ENCODE measurements around the gene ATP2B2. TPM values are rescaled to one million over a fixed set of nuclear protein-coding genes. Genes with fewer than 3 reads are reported as not detected.
"Not testable (repeated sequence)": the region's sequence is repeated elsewhere in the genome, so short reads cannot be mapped to it uniquely, and the experiment has no call there.

ATP2B2 gene
- total and polyA plus RNA-seq, 2 experiments from 2014 or later = 0.42 to 0.63 TPM

DNA sequence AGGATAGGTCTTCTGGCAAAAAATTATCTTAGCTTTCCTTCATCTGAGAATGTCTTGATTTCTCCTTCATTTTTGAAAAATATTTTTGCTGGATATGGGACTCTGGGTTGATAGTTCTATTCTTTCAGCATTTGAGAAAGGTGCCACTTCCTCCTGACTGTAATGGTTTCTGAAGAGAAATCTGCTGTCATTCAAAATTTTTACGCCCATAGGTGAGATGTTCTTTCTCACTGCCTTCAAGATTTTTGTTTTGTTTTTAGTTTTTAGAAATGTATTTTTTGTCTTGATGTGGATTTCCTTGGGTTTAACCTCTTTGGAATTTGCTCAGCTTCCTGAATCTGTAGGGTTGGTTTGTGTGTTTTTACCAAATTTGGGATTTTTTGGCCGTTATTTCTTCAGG is 37.1 kb upstream of the ATP2B2 start:
- no peaks in the 10 kb centered on the region for H3F3A ChIP-seq (replicated peaks; ENCODE audit: low read depth)
- H3K27me3 ChIP-seq (ENCODE audit: insufficient read depth) = no peaks in the 10 kb centered on the region
- no peak overlapping the region for H3K27ac ChIP-seq (ENCODE audit: low read depth)
- DNase-seq (ENCODE audit: low spot score) (no peak), ATAC-seq (no peak)
- H2AFZ ChIP-seq = no peak overlapping the region
- Mint-ChIP-seq H3K9me3 (peaks cover 47% of the 10 kb centered on the region), H3K4me1 (no peaks in the 10 kb centered on the region), H3K27ac (no peak overlapping the region), H3K4me3 (no peak overlapping the region), H3K27me3 (ENCODE audit: insufficient read depth, low read depth, poor library complexity) (peaks cover 3% of the 10 kb centered on the region), H3K36me3 (ENCODE audit: low read depth) (no peaks in the 10 kb centered on the region; the same call in 2 of the 3 replicates)
- no peak overlapping the region for H3K4me3 ChIP-seq
- H3K4me1 ChIP-seq (ENCODE audit: insufficient read depth) = no peaks in the 10 kb centered on the region
- H3K4me2 ChIP-seq = no peak overlapping the region
- no peaks in the 10 kb centered on the region for H4K20me1 ChIP-seq (replicated peaks; ENCODE audit: insufficient read depth)
- H3K79me2 ChIP-seq (replicated peaks; ENCODE audit: insufficient read depth) = no peaks in the 10 kb centered on the region
- TF ChIP-seq CREB1 (CRISPR knock-in tag; IDR thresholded peaks at IDR 0.05; ENCODE audit: low read depth) (no peak), NANOG (IDR thresholded peaks at IDR 0.05; ENCODE audit: borderline replicate concordance) (no peak), POLR2AphosphoS5 (IDR thresholded peaks at IDR 0.05; ENCODE audit: low read depth) (no peak), JUNB (IDR thresholded peaks at IDR 0.05; ENCODE audit: unreplicated experiment) (no peak), STAT1 (IDR thresholded peaks at IDR 0.05; ENCODE audit: unreplicated experiment) (no peak), EZH2 (IDR thresholded peaks at IDR 0.05; ENCODE audit: low read depth, unreplicated experiment) (no peak), ZNF331 (CRISPR knock-in tag; IDR thresholded peaks at IDR 0.05; ENCODE audit: low read depth) (no peak)
- TF ChIP-seq, protein P1, sequence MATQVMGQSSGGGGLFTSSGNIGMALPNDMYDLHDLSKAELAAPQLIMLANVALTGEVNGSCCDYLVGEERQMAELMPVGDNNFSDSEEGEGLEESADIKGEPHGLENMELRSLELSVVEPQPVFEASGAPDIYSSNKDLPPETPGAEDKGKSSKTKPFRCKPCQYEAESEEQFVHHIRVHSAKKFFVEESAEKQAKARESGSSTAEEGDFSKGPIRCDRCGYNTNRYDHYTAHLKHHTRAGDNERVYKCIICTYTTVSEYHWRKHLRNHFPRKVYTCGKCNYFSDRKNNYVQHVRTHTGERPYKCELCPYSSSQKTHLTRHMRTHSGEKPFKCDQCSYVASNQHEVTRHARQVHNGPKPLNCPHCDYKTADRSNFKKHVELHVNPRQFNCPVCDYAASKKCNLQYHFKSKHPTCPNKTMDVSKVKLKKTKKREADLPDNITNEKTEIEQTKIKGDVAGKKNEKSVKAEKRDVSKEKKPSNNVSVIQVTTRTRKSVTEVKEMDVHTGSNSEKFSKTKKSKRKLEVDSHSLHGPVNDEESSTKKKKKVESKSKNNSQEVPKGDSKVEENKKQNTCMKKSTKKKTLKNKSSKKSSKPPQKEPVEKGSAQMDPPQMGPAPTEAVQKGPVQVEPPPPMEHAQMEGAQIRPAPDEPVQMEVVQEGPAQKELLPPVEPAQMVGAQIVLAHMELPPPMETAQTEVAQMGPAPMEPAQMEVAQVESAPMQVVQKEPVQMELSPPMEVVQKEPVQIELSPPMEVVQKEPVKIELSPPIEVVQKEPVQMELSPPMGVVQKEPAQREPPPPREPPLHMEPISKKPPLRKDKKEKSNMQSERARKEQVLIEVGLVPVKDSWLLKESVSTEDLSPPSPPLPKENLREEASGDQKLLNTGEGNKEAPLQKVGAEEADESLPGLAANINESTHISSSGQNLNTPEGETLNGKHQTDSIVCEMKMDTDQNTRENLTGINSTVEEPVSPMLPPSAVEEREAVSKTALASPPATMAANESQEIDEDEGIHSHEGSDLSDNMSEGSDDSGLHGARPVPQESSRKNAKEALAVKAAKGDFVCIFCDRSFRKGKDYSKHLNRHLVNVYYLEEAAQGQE (IDR thresholded peaks at IDR 0.05; ENCODE audit: unreplicated experiment) = no peak
- TF ChIP-seq, protein P2, sequence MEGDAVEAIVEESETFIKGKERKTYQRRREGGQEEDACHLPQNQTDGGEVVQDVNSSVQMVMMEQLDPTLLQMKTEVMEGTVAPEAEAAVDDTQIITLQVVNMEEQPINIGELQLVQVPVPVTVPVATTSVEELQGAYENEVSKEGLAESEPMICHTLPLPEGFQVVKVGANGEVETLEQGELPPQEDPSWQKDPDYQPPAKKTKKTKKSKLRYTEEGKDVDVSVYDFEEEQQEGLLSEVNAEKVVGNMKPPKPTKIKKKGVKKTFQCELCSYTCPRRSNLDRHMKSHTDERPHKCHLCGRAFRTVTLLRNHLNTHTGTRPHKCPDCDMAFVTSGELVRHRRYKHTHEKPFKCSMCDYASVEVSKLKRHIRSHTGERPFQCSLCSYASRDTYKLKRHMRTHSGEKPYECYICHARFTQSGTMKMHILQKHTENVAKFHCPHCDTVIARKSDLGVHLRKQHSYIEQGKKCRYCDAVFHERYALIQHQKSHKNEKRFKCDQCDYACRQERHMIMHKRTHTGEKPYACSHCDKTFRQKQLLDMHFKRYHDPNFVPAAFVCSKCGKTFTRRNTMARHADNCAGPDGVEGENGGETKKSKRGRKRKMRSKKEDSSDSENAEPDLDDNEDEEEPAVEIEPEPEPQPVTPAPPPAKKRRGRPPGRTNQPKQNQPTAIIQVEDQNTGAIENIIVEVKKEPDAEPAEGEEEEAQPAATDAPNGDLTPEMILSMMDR (conservative IDR thresholded peaks at IDR 0.05; ENCODE audit: low read depth in 2 of 2) = no peak
- TF ChIP-seq, protein P3, sequence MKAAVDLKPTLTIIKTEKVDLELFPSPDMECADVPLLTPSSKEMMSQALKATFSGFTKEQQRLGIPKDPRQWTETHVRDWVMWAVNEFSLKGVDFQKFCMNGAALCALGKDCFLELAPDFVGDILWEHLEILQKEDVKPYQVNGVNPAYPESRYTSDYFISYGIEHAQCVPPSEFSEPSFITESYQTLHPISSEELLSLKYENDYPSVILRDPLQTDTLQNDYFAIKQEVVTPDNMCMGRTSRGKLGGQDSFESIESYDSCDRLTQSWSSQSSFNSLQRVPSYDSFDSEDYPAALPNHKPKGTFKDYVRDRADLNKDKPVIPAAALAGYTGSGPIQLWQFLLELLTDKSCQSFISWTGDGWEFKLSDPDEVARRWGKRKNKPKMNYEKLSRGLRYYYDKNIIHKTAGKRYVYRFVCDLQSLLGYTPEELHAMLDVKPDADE (IDR thresholded peaks at IDR 0.05) = no peak
- TF ChIP-seq, protein P4, sequence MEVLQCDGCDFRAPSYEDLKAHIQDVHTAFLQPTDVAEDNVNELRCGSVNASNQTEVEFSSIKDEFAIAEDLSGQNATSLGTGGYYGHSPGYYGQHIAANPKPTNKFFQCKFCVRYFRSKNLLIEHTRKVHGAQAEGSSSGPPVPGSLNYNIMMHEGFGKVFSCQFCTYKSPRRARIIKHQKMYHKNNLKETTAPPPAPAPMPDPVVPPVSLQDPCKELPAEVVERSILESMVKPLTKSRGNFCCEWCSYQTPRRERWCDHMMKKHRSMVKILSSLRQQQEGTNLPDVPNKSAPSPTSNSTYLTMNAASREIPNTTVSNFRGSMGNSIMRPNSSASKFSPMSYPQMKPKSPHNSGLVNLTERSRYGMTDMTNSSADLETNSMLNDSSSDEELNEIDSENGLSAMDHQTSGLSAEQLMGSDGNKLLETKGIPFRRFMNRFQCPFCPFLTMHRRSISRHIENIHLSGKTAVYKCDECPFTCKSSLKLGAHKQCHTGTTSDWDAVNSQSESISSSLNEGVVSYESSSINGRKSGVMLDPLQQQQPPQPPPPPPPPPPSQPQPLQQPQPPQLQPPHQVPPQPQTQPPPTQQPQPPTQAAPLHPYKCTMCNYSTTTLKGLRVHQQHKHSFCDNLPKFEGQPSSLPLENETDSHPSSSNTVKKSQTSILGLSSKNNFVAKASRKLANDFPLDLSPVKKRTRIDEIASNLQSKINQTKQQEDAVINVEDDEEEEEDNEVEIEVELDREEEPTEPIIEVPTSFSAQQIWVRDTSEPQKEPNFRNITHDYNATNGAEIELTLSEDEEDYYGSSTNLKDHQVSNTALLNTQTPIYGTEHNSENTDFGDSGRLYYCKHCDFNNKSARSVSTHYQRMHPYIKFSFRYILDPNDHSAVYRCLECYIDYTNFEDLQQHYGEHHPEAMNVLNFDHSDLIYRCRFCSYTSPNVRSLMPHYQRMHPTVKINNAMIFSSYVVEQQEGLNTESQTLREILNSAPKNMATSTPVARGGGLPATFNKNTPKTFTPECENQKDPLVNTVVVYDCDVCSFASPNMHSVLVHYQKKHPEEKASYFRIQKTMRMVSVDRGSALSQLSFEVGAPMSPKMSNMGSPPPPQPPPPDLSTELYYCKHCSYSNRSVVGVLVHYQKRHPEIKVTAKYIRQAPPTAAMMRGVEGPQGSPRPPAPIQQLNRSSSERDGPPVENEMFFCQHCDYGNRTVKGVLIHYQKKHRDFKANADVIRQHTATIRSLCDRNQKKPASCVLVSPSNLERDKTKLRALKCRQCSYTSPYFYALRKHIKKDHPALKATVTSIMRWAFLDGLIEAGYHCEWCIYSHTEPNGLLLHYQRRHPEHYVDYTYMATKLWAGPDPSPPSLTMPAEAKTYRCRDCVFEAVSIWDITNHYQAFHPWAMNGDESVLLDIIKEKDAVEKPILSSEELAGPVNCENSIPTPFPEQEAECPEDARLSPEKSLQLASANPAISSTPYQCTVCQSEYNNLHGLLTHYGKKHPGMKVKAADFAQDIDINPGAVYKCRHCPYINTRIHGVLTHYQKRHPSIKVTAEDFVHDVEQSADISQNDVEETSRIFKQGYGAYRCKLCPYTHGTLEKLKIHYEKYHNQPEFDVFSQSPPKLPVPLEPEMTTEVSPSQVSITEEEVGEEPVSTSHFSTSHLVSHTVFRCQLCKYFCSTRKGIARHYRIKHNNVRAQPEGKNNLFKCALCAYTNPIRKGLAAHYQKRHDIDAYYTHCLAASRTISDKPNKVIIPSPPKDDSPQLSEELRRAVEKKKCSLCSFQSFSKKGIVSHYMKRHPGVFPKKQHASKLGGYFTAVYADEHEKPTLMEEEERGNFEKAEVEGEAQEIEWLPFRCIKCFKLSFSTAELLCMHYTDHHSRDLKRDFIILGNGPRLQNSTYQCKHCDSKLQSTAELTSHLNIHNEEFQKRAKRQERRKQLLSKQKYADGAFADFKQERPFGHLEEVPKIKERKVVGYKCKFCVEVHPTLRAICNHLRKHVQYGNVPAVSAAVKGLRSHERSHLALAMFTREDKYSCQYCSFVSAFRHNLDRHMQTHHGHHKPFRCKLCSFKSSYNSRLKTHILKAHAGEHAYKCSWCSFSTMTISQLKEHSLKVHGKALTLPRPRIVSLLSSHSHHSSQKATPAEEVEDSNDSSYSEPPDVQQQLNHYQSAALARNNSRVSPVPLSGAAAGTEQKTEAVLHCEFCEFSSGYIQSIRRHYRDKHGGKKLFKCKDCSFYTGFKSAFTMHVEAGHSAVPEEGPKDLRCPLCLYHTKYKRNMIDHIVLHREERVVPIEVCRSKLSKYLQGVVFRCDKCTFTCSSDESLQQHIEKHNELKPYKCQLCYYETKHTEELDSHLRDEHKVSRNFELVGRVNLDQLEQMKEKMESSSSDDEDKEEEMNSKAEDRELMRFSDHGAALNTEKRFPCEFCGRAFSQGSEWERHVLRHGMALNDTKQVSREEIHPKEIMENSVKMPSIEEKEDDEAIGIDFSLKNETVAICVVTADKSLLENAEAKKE (CRISPR knock-in tag; IDR thresholded peaks at IDR 0.05) = no peak
- no peaks in the 10 kb centered on the region for H3K9me2 ChIP-seq (ENCODE audit: insufficient read depth)
- no peaks in the 10 kb centered on the region for H3K36me3 ChIP-seq (ENCODE audit: insufficient read depth)

DNA sequence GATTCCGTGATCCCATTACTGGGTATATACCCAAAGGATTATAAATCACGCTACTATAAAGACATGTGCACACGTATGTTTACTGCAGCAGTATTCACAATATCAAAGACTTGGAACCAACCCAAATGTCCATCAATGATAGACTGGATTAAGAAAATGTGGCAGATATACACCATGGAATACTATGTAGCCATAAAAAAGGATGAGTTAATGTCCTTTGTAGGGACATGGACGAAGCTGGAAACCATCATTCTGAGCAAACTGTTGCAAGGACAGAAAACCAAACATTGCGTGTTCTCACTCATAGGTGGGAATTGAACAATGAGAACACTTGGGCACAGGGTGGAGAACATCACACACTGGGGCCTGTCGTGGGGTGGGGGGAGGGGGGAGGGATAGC is 35.0 kb upstream of the ATP2B2 start:
- H3K36me3 ChIP-seq (ENCODE audit: insufficient read depth); DNase-seq (ENCODE audit: low spot score); H3K4me3 ChIP-seq; H3K27ac Mint-ChIP-seq; H3K9me2 ChIP-seq (ENCODE audit: insufficient read depth); H3K4me1 ChIP-seq (ENCODE audit: insufficient read depth); H4K20me1 ChIP-seq (replicated peaks; ENCODE audit: insufficient read depth); H3F3A ChIP-seq (replicated peaks; ENCODE audit: low read depth); H3K79me2 ChIP-seq (replicated peaks; ENCODE audit: insufficient read depth); H3K36me3 Mint-ChIP-seq (ENCODE audit: low read depth); H3K4me1 Mint-ChIP-seq; H3K4me3 Mint-ChIP-seq; H3K4me2 ChIP-seq; ATAC-seq; H3K27me3 Mint-ChIP-seq (ENCODE audit: insufficient read depth, low read depth, poor library complexity); H3K27me3 ChIP-seq (ENCODE audit: insufficient read depth); H3K27ac ChIP-seq (ENCODE audit: low read depth); H2AFZ ChIP-seq: not testable (repeated sequence)
- H3K9me3 Mint-ChIP-seq = peaks cover 47% of the 10 kb centered on the region

All from GM23338 (cell line).